ENCODE results near the gene RAB26. TPM values are rescaled to one million over a fixed set of nuclear protein-coding genes. Genes with fewer than 3 reads are reported as not detected.
"Not testable (repeated sequence)": the region's sequence is repeated elsewhere in the genome, so short reads cannot be mapped to it uniquely, and the experiment has no call there.

The RAB26 gene
- total RNA-seq, 4 donors from 2014 or later: 17.9 to 33.8 (median 24.3) TPM

DNA sequence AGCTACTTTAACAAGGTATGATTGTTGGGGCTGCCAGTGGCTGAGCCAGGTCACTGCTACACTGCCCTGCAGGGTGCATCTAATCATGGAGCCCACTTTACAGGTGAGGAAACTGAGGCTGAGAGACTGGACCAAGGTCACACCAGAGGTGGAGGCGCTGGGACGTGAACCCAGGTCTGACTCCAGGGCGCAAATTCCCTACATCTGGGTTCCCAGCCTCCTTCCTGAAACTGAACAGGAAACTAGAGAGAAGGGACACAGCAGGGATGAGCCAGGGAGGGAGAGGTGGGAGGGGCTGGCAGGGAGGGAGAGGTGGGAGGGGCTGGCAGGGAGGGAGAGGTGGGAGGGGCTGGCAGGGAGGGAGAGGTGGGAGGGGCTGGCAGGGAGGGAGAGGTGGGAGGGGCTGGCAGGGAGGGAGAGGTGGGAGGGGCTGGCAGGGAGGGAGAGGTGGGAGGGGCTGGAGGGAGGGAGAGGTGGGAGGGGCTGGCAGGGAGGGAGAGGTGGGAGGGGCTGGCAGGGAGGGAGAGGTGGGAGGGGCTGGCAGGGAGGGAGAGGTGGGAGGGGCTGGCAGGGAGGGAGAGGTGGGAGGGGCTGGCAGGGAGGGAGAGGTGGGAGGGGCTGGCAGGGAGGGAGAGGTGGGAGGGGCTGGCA is 20.7 kb upstream of the RAB26 start:
- peak in 1 of 3 donors; percentile 60 for DNase-seq
- peak in 1 of 2 donors; percentile 19 for TF ChIP-seq POLR2A (IDR thresholded peaks at IDR 0.05)
- not testable (repeated sequence) for H3K36me3 ChIP-seq, H3K9me3 ChIP-seq, H3K27me3 ChIP-seq, H3K4me3 ChIP-seq
- Histone ChIP-seq H3K4me1 (peaks cover 0 to 51% (median 10%) of the 10 kb centered on the region in 4 donors), H3K27ac (peak overlapping the region in 3 of 4 donors; percentile 72 to 96 (median 88))

GRCh38 chr16:2129251-2129650 is 19.2 kb upstream of the RAB26 start:
- Histone ChIP-seq H3K27ac (peak overlapping the region in 1 of 4 donors; percentile 72), H3K4me1 (peaks cover 0 to 39% (median 10%) of the 10 kb centered on the region in 4 donors)
- DNase-seq: not testable (repeated sequence)

GRCh38 chr16:2129890-2130447 is 18.5 kb upstream of the RAB26 start:
- not testable (repeated sequence) for H3K9me3 ChIP-seq, H3K27ac ChIP-seq, H3K36me3 ChIP-seq, H3K4me3 ChIP-seq, DNase-seq, H3K27me3 ChIP-seq
- peaks cover 0 to 36% (median 10%) of the 10 kb centered on the region in 4 donors for H3K4me1 ChIP-seq

More at GRCh38 chr16:2129251-2129650, 19.2 kb upstream of the RAB26 start:
- H3K9me3 ChIP-seq, H3K36me3 ChIP-seq, H3K27me3 ChIP-seq, H3K4me3 ChIP-seq: not testable (repeated sequence)

DNA sequence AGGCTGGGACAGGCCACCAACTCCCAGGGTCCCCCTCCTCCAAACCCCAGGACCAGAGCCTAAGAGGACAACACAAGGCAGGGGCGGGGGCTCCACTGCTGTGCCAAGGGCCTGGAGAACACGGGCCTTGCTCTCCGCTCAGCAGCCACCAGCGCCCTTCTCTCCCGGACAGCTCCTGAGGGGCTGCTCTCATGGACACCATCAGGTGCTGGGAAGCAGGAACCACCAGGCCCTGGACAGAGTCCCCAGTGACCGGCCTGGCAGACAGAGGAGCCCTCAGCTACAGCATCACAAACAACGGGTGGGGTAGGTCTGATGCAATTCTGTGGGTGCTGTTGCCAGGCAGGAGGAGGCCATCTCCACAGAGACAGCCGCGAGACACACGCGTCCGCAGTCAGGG is 14.6 kb upstream of the RAB26 start:
- H3K27me3 ChIP-seq, H3K4me1 ChIP-seq, H3K9me3 ChIP-seq, H3K4me3 ChIP-seq, H3K36me3 ChIP-seq, DNase-seq: not testable (repeated sequence)
- H3K27ac ChIP-seq: peak overlapping the region in 1 of 4 donors; percentile 43

DNA sequence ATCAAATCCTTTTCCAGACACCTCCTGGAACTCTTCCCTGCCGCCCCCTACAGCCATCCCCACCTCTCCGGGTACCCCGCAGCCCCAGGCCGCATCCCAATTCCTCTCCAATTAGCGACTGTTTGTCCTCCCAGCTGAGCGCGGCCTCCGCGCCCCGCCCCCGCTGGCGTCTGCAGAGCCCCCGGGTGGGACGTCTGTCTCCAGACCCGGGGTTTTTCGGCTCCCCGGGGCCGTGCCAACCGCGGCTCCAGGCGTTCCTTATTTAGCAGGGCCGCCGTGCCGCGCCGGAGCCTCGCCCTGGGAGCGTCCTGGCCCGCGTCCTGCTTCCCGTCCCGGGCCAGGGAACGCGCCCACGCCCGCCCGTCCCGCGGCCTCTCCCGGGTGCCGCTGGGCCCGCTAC is 13.4 kb upstream of the RAB26 start:
- not testable (repeated sequence) for H3K9me3 ChIP-seq, H3K4me1 ChIP-seq, H3K27me3 ChIP-seq, DNase-seq, H3K36me3 ChIP-seq
- peak overlapping the region; percentile 38 to 71 (median 55) for H3K4me3 ChIP-seq
- H3K27ac ChIP-seq: peak overlapping the region; percentile 59 to 83 (median 72)

GRCh38 chr16:2135770-2136490 is 12.5 kb upstream of the RAB26 start, which contains the start of gene PKD1:
Gene PKD1, minus strand, starts transcription at chr16:2135898. Its CDS starts 209 bp downstream, at chr16:2135689.
- not testable (repeated sequence) for H3K36me3 ChIP-seq, H3K27me3 ChIP-seq, H3K9me3 ChIP-seq
- Histone ChIP-seq H3K27ac (peak within 1 kb of the TSS; percentile 60 to 83 (median 76)), H3K4me1 (peaks cover 0 to 12% (median 2%) of the 10 kb centered on the region in 4 donors), H3K4me3 (peak within 1 kb of the TSS; percentile 38 to 71 (median 55))
- peak in 1 of 2 donors; percentile 37 for TF ChIP-seq POLR2A (IDR thresholded peaks at IDR 0.05)
- DNase-seq: peak; percentile 90 to 99 (median 98)

GRCh38 chr16:2142942-2143877 is 5.2 kb upstream of the RAB26 start:
- H3K36me3 ChIP-seq: no peaks in the 10 kb centered on the region
- no peak overlapping the region for H3K4me3 ChIP-seq
- DNase-seq: no peak
- TF ChIP-seq POLR2A (IDR thresholded peaks at IDR 0.05): no peak
- TF ChIP-seq CTCF (IDR thresholded peaks at IDR 0.05): no peak
- no peaks in the 10 kb centered on the region for H3K9me3 ChIP-seq
- H3K4me1 ChIP-seq: peaks cover 0 to 15% (median 4%) of the 10 kb centered on the region in 4 donors
- no peak overlapping the region for H3K27ac ChIP-seq
- H3K27me3 ChIP-seq: no peaks in the 10 kb centered on the region

GRCh38 chr16:2143878-2144485 is 4.4 kb upstream of the RAB26 start:
- H3K4me1 ChIP-seq: peaks cover 5 to 21% (median 8%) of the 10 kb centered on the region in 4 donors
- TF ChIP-seq POLR2A (IDR thresholded peaks at IDR 0.05) (no peak), CTCF (IDR thresholded peaks at IDR 0.05) (no peak)

More at GRCh38 chr16:2143878-2144485, 4.4 kb upstream of the RAB26 start:
- Histone ChIP-seq H3K4me3 (no peak overlapping the region), H3K9me3 (no peaks in the 10 kb centered on the region), H3K27me3 (no peaks in the 10 kb centered on the region), H3K27ac (no peak overlapping the region), H3K36me3 (no peaks in the 10 kb centered on the region)
- DNase-seq: no peak
